Erythroblast (primary cell): ENCODE data around the gene PTH1R.

Experiments used
- GATA1 ChIP-seq: IDR thresholded peaks from 2 replicates; pipeline ENCODE4 v1.6.1; 2011; ENCODE audit warnings: low read depth, mild to moderate bottlenecking, control low read depth, low read length, moderate library complexity
- POLR2A ChIP-seq: IDR thresholded peaks from 2 replicates; pipeline ENCODE4 v1.6.1; 2011; ENCODE audit warnings: mild to moderate bottlenecking, low read length

DNA sequence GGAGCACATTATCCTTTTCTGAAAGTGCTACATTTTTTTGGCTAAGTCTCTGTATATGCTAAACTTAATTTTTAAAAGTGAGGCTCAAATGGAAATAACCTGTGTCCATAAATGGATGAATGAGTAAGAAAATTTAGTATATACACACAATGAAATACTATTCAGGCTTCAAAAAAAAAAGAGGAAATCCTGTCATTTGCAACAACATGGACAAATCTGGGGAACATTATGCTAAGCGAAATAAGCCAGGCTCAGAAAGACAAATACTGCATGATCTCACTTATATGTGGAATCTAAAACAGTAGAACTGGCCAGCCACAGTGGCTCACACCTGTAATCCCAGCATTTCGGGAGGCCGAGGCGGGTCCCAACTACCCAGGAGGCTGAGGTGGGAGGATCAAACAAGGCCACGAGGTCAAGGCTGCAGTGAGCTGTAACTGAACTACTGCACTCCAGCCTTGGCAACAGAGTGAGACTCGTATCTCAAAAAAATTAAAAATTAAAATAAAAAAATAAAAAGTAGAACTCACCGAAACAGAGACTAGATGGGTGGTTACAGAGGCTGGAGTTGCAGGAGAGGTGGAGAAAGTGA is 73.2 kb downstream of the PTH1R start:
- TF ChIP-seq POLR2A: no peak
- no peak for TF ChIP-seq GATA1
